ENCODE results near the gene SPTB. TPM values are rescaled to one million over a fixed set of nuclear protein-coding genes. Genes with fewer than 3 reads are reported as not detected.

SPTB gene
- total and polyA plus RNA-seq, 9 of the 15 experiments (the other 6 are each of a cell fraction or from before 2014, with no cell fraction given), result 0.21 to 45.9 (median 11.7) TPM

GRCh38 chr14:64811676-64812075, 68.0 kb downstream of the SPTB start:
- H3K9ac ChIP-seq (ENCODE audit: insufficient read depth in 1 of 2, low read depth in 2 of 2, low read length in 2 of 2), result no peak overlapping the region
- H3K4me2 ChIP-seq (ENCODE audit: insufficient read depth, low read length), result no peak overlapping the region
- peaks cover 18% of the 10 kb centered on the region; the same call in 1 of the 3 replicates for H3K36me3 ChIP-seq (ENCODE audit: control insufficient read depth, insufficient read depth, low read length)
- in situ Hi-C loops (cut with MboI), result no loop called here
- H3K9me3 ChIP-seq (replicated peaks; ENCODE audit: control insufficient read depth, insufficient read depth, low read depth, low read length), result no peaks in the 10 kb centered on the region
- H3K27ac ChIP-seq (ENCODE audit: extremely low read depth, low read depth, low read length), result no peak overlapping the region
- ATAC-seq (no peak), FAIRE-seq (no peak), DNase-seq (ENCODE audit: extremely low read depth in 1 of 4, low spot score in 3 of 4) (no peak)
- H2AFZ ChIP-seq (ENCODE audit: low read depth, low read length), result no peak overlapping the region
- no peaks in the 10 kb centered on the region for H3K9me1 ChIP-seq (ENCODE audit: control insufficient read depth, insufficient read depth, low read length)
- no TSS peak for BruUV-seq (replicated peaks)
- WGBS (ENCODE audit: insufficient coverage, low coverage, missing lambda C conversion rate), result 100% methylated on average over 1 of the region's 1 CpG
- POLR2A ChIA-PET, result no interaction called here
- no peak overlapping the region for H3K4me3 ChIP-seq
- intact Hi-C loops (cut with micrococcal nuclease), result no loop called here
- no peaks in the 10 kb centered on the region; a peak in 2 of 5 replicates for H3K4me1 ChIP-seq (replicated peaks in 1 of 2; ENCODE audit: control insufficient read depth in 2 of 2, insufficient read depth in 2 of 2, low read length in 2 of 2)
- TF ChIP-seq SIN3A (IDR thresholded peaks at IDR 0.05; ENCODE audit: borderline replicate concordance in 2 of 2, control insufficient read depth in 1 of 2, low read depth in 2 of 2, low read length in 2 of 2) (no peak), E2F6 (IDR thresholded peaks at IDR 0.05; ENCODE audit: borderline replicate concordance in 1 of 2, extremely low read depth in 1 of 2, insufficient read depth in 1 of 2, insufficient read length in 1 of 2, low read depth in 1 of 2, low read length in 1 of 2, poor library complexity in 1 of 2, severe bottlenecking in 1 of 2) (no peak), ZNF766 (CRISPR knock-in tag; conservative IDR thresholded peaks at IDR 0.05) (no peak), FOXM1 (IDR thresholded peaks at IDR 0.05; ENCODE audit: low read depth) (no peak), FOXM1 (CRISPR knock-in tag; IDR thresholded peaks at IDR 0.05; ENCODE audit: low read depth) (no peak), ZNF398 (CRISPR knock-in tag; IDR thresholded peaks at IDR 0.05) (no peak), NCOA1 (IDR thresholded peaks at IDR 0.05; ENCODE audit: low read depth) (no peak), TAF15 (IDR thresholded peaks at IDR 0.05; ENCODE audit: low read depth, low read length) (no peak), THAP12 (CRISPR knock-in tag; IDR thresholded peaks at IDR 0.05) (no peak), HDAC8 (tag; IDR thresholded peaks at IDR 0.05) (no peak), U2AF1 (optimal IDR thresholded peaks at IDR 0.05; ENCODE audit: low read depth, low read length) (no peak)
- TF ChIP-seq, protein P1, sequence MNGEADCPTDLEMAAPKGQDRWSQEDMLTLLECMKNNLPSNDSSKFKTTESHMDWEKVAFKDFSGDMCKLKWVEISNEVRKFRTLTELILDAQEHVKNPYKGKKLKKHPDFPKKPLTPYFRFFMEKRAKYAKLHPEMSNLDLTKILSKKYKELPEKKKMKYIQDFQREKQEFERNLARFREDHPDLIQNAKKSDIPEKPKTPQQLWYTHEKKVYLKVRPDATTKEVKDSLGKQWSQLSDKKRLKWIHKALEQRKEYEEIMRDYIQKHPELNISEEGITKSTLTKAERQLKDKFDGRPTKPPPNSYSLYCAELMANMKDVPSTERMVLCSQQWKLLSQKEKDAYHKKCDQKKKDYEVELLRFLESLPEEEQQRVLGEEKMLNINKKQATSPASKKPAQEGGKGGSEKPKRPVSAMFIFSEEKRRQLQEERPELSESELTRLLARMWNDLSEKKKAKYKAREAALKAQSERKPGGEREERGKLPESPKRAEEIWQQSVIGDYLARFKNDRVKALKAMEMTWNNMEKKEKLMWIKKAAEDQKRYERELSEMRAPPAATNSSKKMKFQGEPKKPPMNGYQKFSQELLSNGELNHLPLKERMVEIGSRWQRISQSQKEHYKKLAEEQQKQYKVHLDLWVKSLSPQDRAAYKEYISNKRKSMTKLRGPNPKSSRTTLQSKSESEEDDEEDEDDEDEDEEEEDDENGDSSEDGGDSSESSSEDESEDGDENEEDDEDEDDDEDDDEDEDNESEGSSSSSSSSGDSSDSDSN (IDR thresholded peaks at IDR 0.05; ENCODE audit: borderline replicate concordance in 1 of 2, low read depth in 2 of 2, low read length in 2 of 2), result no peak
- no peaks in the 10 kb centered on the region for H4K20me1 ChIP-seq (replicated peaks; ENCODE audit: control insufficient read depth, insufficient read depth, low read length)
- no peaks in the 10 kb centered on the region for H3K27me3 ChIP-seq (ENCODE audit: control insufficient read depth in 2 of 2, insufficient read depth in 2 of 2, low read length in 2 of 2)
- CTCF ChIA-PET (ENCODE audit: low intra/inter-chr PET ratio), result no interaction called here
- H3K79me2 ChIP-seq (ENCODE audit: control insufficient read depth, insufficient read depth, low read length), result no peaks in the 10 kb centered on the region

Measured in K562 (cell line).